ENCODE data around the gene SPNS3. TPM values are rescaled to one million over a fixed set of nuclear protein-coding genes. Genes with fewer than 3 reads are reported as not detected.

The SPNS3 gene
- under 1 TPM in 1 of 2 donors, not detected in 1; 0.55 TPM for total RNA-seq
- polyA plus RNA-seq (ENCODE audit: insufficient read length in 6 of 6): 1 to 10 TPM in 4 of 6 donors, under 1 TPM in 2; 0.70 to 1.1 (median 1.0) TPM
- long read RNA-seq, donor 1: 0 reads
- long read RNA-seq, donor 2: 0 reads
- long read RNA-seq, donor 3: 0 reads
- long read RNA-seq, donor 4, partial matches to known transcripts: 0 of 1 reads
- long read RNA-seq, donor 4, other reads (novel, unspliced or antisense): 1 of 1 reads
- long read RNA-seq, donor 5: 0 reads
- long read RNA-seq, donor 6: 0 reads
- long read RNA-seq, donor 7: 0 reads
- long read RNA-seq, donor 8: 0 reads
- long read RNA-seq, donor 9: 0 reads
- long read RNA-seq, donor 10: 0 reads
- long read RNA-seq, donor 11: 0 reads
- long read RNA-seq, donor 12, partial matches to known transcripts: 23 of 30 reads
- long read RNA-seq, donor 12, other reads (novel, unspliced or antisense): 7 of 30 reads

GRCh38 chr17:4433515-4434031, at the start of gene SPNS3:
SPNS3 (plus strand) TSS chr17:4433940; CDS start chr17:4433968, 28 bp downstream.
- H3K36me3 ChIP-seq: no peaks in the 10 kb centered on the region
- no peak within 1 kb of the TSS for H3K4me3 ChIP-seq
- ATAC-seq (peak; percentile 47), DNase-seq (no peak)
- H3K27ac ChIP-seq: no peak within 1 kb of the TSS
- peaks cover 0 to 28% of the 10 kb centered on the region in 2 donors for H3K4me1 ChIP-seq
- TF ChIP-seq, protein P1, sequence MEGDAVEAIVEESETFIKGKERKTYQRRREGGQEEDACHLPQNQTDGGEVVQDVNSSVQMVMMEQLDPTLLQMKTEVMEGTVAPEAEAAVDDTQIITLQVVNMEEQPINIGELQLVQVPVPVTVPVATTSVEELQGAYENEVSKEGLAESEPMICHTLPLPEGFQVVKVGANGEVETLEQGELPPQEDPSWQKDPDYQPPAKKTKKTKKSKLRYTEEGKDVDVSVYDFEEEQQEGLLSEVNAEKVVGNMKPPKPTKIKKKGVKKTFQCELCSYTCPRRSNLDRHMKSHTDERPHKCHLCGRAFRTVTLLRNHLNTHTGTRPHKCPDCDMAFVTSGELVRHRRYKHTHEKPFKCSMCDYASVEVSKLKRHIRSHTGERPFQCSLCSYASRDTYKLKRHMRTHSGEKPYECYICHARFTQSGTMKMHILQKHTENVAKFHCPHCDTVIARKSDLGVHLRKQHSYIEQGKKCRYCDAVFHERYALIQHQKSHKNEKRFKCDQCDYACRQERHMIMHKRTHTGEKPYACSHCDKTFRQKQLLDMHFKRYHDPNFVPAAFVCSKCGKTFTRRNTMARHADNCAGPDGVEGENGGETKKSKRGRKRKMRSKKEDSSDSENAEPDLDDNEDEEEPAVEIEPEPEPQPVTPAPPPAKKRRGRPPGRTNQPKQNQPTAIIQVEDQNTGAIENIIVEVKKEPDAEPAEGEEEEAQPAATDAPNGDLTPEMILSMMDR (IDR thresholded peaks at IDR 0.05): no peak
- no peaks in the 10 kb centered on the region for H3K9me3 ChIP-seq
- no peaks in the 10 kb centered on the region for H3K27me3 ChIP-seq
- intact Hi-C loops (cut with DNase I): no loop called here

GRCh38 chr17:4386406-4386805, 47.3 kb upstream of the SPNS3 start:
- peaks cover 0 to 3% of the 10 kb centered on the region in 2 donors for H3K27me3 ChIP-seq
- no peak for DNase-seq
- no peak for ATAC-seq
- H3K4me1 ChIP-seq: no peaks in the 10 kb centered on the region
- H3K27ac ChIP-seq: no peak overlapping the region
- H3K9me3 ChIP-seq: no peaks in the 10 kb centered on the region
- TF ChIP-seq, protein P1 (IDR thresholded peaks at IDR 0.05): no peak
- H3K36me3 ChIP-seq: no peaks in the 10 kb centered on the region
- intact Hi-C loops (cut with DNase I): no loop called here
- no peak overlapping the region for H3K4me3 ChIP-seq

DNA sequence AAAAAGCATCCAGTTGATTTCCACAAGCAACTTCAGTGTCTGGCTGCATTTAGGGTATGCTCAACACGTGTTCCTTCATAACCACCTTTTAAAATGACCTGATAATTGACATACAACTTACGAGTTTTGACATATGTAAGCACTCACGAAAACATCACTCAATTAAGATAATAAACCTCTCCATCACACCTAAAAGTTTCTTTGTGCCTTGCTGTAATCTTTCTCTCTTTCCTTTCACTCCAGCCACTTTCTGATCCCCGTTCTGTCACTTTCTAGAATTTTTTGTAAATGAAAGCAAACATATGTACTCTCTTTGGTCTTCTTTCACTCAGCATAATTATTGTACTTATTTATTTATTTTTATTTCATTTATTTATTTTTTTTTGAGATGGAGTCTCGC, 46.6 kb upstream of the SPNS3 start:
- Histone ChIP-seq H3K4me1 (no peaks in the 10 kb centered on the region), H3K4me3 (no peak overlapping the region), H3K9me3 (no peaks in the 10 kb centered on the region), H3K27me3 (peaks cover 0 to 3% of the 10 kb centered on the region in 2 donors), H3K27ac (no peak overlapping the region), H3K36me3 (no peaks in the 10 kb centered on the region)
- intact Hi-C loops (cut with DNase I): no loop called here
- DNase-seq (peak in 2 of 4 donors; percentile 32 to 33), ATAC-seq (no peak)
- TF ChIP-seq, protein P1 (IDR thresholded peaks at IDR 0.05): no peak

- no peak for DNase-seq
- intact Hi-C loops (cut with DNase I): no loop called here
- Histone ChIP-seq H3K9me3 (no peaks in the 10 kb centered on the region), H3K36me3 (no peaks in the 10 kb centered on the region), H3K4me1 (no peaks in the 10 kb centered on the region), H3K4me3 (no peak overlapping the region), H3K27me3 (peaks cover 0 to 3% of the 10 kb centered on the region in 2 donors), H3K27ac (no peak overlapping the region)
- peak; percentile 46 for ATAC-seq
- TF ChIP-seq, protein P1 (IDR thresholded peaks at IDR 0.05): no peak
Observed at GRCh38 chr17:4389079-4389478, 44.7 kb upstream of the SPNS3 start.

DNA sequence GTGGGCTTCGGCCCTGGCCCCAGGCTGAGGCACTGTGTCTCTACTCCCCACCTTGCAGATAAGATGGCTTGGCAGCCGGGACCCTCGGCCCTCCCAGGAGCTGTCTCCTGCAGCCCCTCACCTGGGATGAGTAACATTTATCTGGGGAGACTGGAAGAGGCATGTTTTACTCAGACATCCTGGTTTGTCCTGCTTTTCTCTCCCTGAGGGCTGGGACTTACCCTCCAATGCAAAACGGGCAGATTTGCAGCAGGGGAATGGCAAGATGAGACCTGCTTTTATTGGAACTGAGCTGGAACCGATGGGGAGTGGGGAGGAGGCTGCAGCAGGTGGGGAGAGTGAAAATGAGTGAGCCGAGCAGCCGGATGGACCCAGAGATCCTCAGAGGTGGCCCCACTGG, 39.9 kb upstream of the SPNS3 start:
- Histone ChIP-seq H3K27me3 (peaks cover 0 to 3% of the 10 kb centered on the region in 2 donors), H3K36me3 (no peaks in the 10 kb centered on the region), H3K9me3 (no peaks in the 10 kb centered on the region), H3K4me1 (no peaks in the 10 kb centered on the region), H3K27ac (no peak overlapping the region), H3K4me3 (no peak overlapping the region)
- ATAC-seq (no peak), DNase-seq (no peak)
- intact Hi-C loops (cut with DNase I): no loop called here
- TF ChIP-seq, protein P1 (IDR thresholded peaks at IDR 0.05): no peak

All from left lung (tissue), 14 donors.